PC-9 (cell line): ENCODE measurements around the gene TRIM15.

Experiments
- CTCF ChIP-seq: fragments of 200-600 bp; sonication (generic); conservative IDR thresholded peaks from 2 replicates; pipeline ENCODE4 v1.6.1; 2017; ENCODE audit warnings: mixed run types, antibody characterized with exemption, mild to moderate bottlenecking, moderate library complexity
- EZH2 ChIP-seq: fragments of 200-600 bp; sonication (generic); IDR thresholded peaks from 2 replicates; pipeline ENCODE4 v1.8.0; 2017; ENCODE audit warnings: antibody characterized with exemption, low read depth

- TF ChIP-seq CTCF, result no peak
- no peak for TF ChIP-seq EZH2
Observed at GRCh38 chr6:30175765-30176164, 12.4 kb downstream of the TRIM15 start.
